PC-3 (cell line): ENCODE results near the gene TMEM191C. TPM values are rescaled to one million over a fixed set of nuclear protein-coding genes. Genes with fewer than 3 reads are reported as not detected.
"Not testable (repeated sequence)": the region's sequence is repeated elsewhere in the genome, so short reads cannot be mapped to it uniquely, and the experiment has no call there.

ENCODE experiments used
- ATAC-seq: fragments of 200-7000 bp; cut with Tn5 transposase; 2 replicates; pipeline ENCODE4 v1.9.1; 2020; ENCODE audit warnings: mild to moderate bottlenecking, moderate library complexity
- BruUV-seq: library from RNA; stranded (reverse); fragments of 400-500 nt; replicated peaks from 2 replicates; lab custom pipeline; 2021; lab: Mats Ljungman, UMichigan
- CTCF ChIA-PET: fragments of 300-600 bp; sonication (Branson Sonifier 250); formaldehyde crosslinking; loops from one replicate; lab custom pipeline; 2022; ENCODE audit warnings: antibody characterized with exemption; lab: Charles Lee
- POLR2A ChIA-PET: fragments of 300-600 bp; sonication (Branson Sonifier 250); formaldehyde crosslinking; loops from one replicate; lab custom pipeline; 2022; ENCODE audit warnings: antibody characterized with exemption; ENCODE audit not compliant: unreplicated experiment; lab: Charles Lee
- DNase-seq: peaks from one replicate; pipeline ENCODE4 v3.0.0-alpha.2; 2015
- H2AFZ ChIP-seq: fragments of 300-600 bp; sonication (generic); 2 replicates; pipeline ENCODE4 v1.6.0; 2016; ENCODE audit warnings: antibody characterized with exemption, low read length
- H3F3A ChIP-seq: fragments of 300-600 bp; sonication (generic); one replicate; pipeline ENCODE4 v1.6.0; 2017; ENCODE audit warnings: antibody characterized with exemption, low read length, control low read depth, mild to moderate bottlenecking; ENCODE audit not compliant: unreplicated experiment
- H3K27ac ChIP-seq: fragments of 300-600 bp; sonication (generic); 2 replicates; pipeline ENCODE4 v1.5.1; 2016; ENCODE audit warnings: mild to moderate bottlenecking, low read length
- H3K27me3 ChIP-seq: fragments of 300-600 bp; sonication (generic); 2 replicates; pipeline ENCODE4 v1.6.1; 2016; ENCODE audit warnings: low read length, mixed read lengths
- H3K36me3 ChIP-seq: fragments of 300-600 bp; sonication (generic); 2 replicates; pipeline ENCODE4 v1.6.1; 2016; ENCODE audit warnings: low read depth, mixed run types, low read length, mixed read lengths
- H3K4me1 ChIP-seq: fragments of 300-600 bp; sonication (generic); 2 replicates; pipeline ENCODE4 v1.5.1; 2016; ENCODE audit warnings: low read length; ENCODE audit not compliant: insufficient read depth
- H3K4me2 ChIP-seq: fragments of 300-600 bp; sonication (generic); 2 replicates; pipeline ENCODE4 v1.6.0; 2016; ENCODE audit warnings: low read length
- H3K4me3 ChIP-seq: fragments of 300-600 bp; sonication (generic); 2 replicates; pipeline ENCODE4 v1.5.1; 2016; ENCODE audit warnings: mild to moderate bottlenecking, low read length, mixed read lengths
- H3K79me2 ChIP-seq: fragments of 300-600 bp; sonication (generic); 2 replicates; pipeline ENCODE4 v1.6.1; 2017; ENCODE audit warnings: low read length, mixed read lengths
- H3K9ac ChIP-seq: fragments of 300-600 bp; sonication (generic); 2 replicates; pipeline ENCODE4 v1.6.0; 2016; ENCODE audit warnings: mild to moderate bottlenecking, low read length
- H3K9me2 ChIP-seq: fragments of 300-600 bp; sonication (generic); replicated peaks from 2 replicates; pipeline ENCODE4 v1.6.1; 2016; ENCODE audit warnings: mixed run types, low read length, mixed read lengths
- H3K9me3 ChIP-seq: fragments of 300-600 bp; sonication (generic); 2 replicates; pipeline ENCODE4 v1.6.1; 2016; ENCODE audit warnings: low read length, mixed read lengths
- H4K20me1 ChIP-seq: fragments of 300-600 bp; sonication (generic); 2 replicates; pipeline ENCODE4 v1.6.1; 2016; ENCODE audit warnings: low read length, mixed read lengths
- EZH2 ChIP-seq: fragments of 300-600 bp; sonication (generic); IDR thresholded peaks from one replicate; pipeline ENCODE4 v1.6.1; 2017; ENCODE audit warnings: antibody characterized with exemption, mild to moderate bottlenecking, low read length; ENCODE audit not compliant: unreplicated experiment
- EZH2phosphoT487 ChIP-seq: fragments of 300-600 bp; sonication (generic); IDR thresholded peaks from 2 replicates; pipeline ENCODE4 v1.6.1; 2018; ENCODE audit warnings: mild to moderate bottlenecking, antibody characterized with exemption, low read length, borderline replicate concordance
- intact Hi-C: fragments of 100-400 bp; cut with micrococcal nuclease; formaldehyde crosslinking; loops from 2 replicates; pipeline ENCODE4 v1.9.0; 2023
- total RNA-seq: library from RNA; depleted of rRNA; stranded (reverse); fragments of >200 nt; gene quantifications from 2 replicates; pipeline ENCODE4 v1.2.3, GENCODE V29; 2014
- TF ChIP-seq, protein P1 (sequence below): fragments of 300-600 bp; sonication (generic); conservative IDR thresholded peaks from 2 replicates; pipeline ENCODE4 v1.5.1; 2017; ENCODE audit warnings: antibody characterized with exemption, low read depth, mild to moderate bottlenecking, low read length

The TMEM191C gene
- total RNA-seq, 1 experiment from 2014 or later = 6.7 TPM

DNA sequence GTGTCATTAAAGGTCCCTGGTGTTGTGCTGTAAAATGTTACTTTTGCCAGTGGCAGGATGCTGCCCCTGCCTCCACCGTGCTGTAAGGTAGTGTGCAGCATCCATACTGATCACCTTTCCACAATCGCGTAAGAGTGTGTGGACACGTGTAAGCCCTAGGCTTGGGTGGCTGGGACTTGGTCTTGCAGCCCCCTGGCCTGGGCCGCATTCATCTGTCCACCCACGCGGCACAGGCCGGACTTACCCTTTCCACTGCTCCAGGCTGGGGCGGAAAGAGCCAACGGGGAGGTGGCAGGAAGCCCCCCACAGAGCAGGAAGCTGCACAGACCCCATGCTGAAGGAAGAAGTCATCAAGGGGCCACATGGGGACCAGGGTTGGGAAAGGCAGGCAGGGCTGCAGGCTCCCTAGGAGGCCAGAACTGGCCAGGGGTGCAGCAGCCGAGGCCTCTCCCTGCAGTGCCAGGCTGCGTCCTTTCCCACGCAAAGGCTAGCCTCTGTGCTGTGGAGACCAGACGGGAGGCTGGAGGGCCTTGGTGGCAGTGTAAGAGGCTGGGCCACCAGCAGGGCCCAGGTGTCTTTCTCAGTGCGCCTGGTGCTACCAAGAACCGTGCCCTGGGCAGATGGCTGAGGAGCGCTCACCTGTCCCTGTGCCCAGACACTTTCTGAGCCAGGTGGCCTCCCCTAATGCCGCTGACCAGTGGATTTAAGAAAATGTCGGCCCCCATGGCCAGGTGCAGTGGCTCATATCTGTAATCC, 11.7 kb upstream of the TMEM191C start:
- Histone ChIP-seq H3K27ac (no peak overlapping the region), H3K4me1 (peaks cover 14% of the 10 kb centered on the region), H3F3A (no peaks in the 10 kb centered on the region), H3K27me3 (no peaks in the 10 kb centered on the region), H3K4me3 (no peak overlapping the region), H3K9ac (no peak overlapping the region), H3K9me2 (no peaks in the 10 kb centered on the region), H3K4me2 (no peak overlapping the region), H4K20me1 (no peaks in the 10 kb centered on the region), H2AFZ (no peak overlapping the region), H3K9me3 (no peaks in the 10 kb centered on the region), H3K36me3 (no peaks in the 10 kb centered on the region), H3K79me2 (no peaks in the 10 kb centered on the region)
- intact Hi-C loops = no loop called here
- POLR2A ChIA-PET = no interaction called here
- ATAC-seq (no peak), DNase-seq (no peak)
- no TSS peak for BruUV-seq
- CTCF ChIA-PET = no interaction called here
- TF ChIP-seq EZH2phosphoT487 = no peak
- TF ChIP-seq, protein P1, sequence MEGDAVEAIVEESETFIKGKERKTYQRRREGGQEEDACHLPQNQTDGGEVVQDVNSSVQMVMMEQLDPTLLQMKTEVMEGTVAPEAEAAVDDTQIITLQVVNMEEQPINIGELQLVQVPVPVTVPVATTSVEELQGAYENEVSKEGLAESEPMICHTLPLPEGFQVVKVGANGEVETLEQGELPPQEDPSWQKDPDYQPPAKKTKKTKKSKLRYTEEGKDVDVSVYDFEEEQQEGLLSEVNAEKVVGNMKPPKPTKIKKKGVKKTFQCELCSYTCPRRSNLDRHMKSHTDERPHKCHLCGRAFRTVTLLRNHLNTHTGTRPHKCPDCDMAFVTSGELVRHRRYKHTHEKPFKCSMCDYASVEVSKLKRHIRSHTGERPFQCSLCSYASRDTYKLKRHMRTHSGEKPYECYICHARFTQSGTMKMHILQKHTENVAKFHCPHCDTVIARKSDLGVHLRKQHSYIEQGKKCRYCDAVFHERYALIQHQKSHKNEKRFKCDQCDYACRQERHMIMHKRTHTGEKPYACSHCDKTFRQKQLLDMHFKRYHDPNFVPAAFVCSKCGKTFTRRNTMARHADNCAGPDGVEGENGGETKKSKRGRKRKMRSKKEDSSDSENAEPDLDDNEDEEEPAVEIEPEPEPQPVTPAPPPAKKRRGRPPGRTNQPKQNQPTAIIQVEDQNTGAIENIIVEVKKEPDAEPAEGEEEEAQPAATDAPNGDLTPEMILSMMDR = no peak
- TF ChIP-seq EZH2 = no peak

DNA sequence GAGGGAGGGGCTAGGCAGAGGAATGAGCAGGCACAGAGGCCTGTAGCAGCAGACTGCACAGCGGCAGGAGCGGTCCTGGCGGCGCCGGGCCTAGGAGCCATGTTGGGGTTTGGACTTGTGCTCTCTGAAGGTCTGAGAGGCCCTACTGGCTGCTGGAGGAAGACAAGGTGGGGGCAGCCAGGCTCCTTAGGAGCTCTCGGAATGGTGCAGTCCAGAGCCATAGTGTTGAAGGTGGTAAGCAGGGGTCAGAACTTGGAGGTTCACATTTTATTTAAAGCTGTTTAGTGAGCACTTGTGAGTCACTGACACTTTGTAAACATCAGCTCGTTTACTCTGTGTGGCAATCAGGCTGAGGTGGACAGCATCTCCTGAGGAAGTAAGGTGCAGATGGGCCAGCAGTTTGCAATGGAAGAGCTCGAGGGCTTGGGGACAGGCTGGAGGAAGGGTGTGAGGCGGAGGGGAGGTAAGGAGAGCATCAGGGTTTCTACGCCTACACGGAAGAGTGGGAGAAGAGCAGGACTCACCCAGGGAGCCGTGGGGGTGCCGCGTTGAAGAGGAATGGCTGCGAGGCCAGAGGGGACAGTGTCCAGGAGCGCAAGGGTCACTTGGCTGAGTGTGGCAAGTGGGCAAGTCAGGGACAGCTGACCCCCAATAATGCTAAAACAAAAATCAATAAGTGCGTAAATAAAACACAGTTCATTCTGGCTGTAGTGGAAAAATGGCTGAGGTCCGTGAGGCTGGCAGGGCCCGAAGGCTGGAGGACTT, 10.0 kb upstream of the TMEM191C start:
- TF ChIP-seq, protein P1 = no peak
- no peak for TF ChIP-seq EZH2
- no peak for TF ChIP-seq EZH2phosphoT487
- 0 out of 2 replicates have a peak overlapping the region, but pooled peaks have one; percentile 28 for H3K9ac ChIP-seq
- no TSS peak for BruUV-seq
- no peaks in the 10 kb centered on the region for H3K79me2 ChIP-seq
- ChIA-PET CTCF (interaction anchor here (0.5 kb wide), 2 partner anchors 125 to 173 kb away, joined by 3 read pairs; no protein-coding TSS in a partner anchor), POLR2A (no interaction called here)
- peak overlapping the region; percentile 91 for H3K27ac ChIP-seq
- peak overlapping the region; percentile 74 for H2AFZ ChIP-seq
- intact Hi-C loops = no loop called here
- H3K4me1 ChIP-seq = peaks cover 14% of the 10 kb centered on the region
- H3K9me2 ChIP-seq = no peaks in the 10 kb centered on the region
- H3F3A ChIP-seq = no peaks in the 10 kb centered on the region
- DNase-seq = peak; percentile 85
- no peaks in the 10 kb centered on the region for H3K36me3 ChIP-seq
- H3K4me3 ChIP-seq = peak overlapping the region; percentile 52
- ATAC-seq = peak; percentile 93
- peak overlapping the region; percentile 87 for H3K4me2 ChIP-seq
- H3K27me3 ChIP-seq = no peaks in the 10 kb centered on the region
- no peaks in the 10 kb centered on the region for H4K20me1 ChIP-seq
- no peaks in the 10 kb centered on the region for H3K9me3 ChIP-seq

DNA sequence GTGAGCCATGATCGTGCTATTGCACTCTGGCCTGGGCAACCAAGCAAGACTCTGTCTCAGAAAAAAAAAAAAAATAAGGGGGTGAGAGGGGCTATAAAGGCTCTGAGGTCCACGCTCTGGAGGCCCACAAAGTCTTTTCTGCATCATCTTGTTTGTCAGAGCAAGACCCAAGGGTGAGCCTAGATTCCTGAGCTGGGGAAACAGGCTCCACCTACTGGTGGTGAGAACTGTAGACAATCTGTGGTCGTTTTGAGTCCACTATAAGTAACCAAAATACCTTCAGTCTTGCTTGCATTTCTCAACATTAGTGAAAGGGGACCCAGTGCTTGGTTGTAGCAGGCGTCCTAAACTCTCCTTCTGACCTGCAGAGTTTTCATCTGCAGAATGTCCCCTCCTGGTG, 4.5 kb upstream of the TMEM191C start:
- CTCF ChIA-PET, POLR2A ChIA-PET, H3K36me3 ChIP-seq, H4K20me1 ChIP-seq, H3K9ac ChIP-seq, intact Hi-C loops, H3F3A ChIP-seq, BruUV-seq, H3K9me3 ChIP-seq, H3K4me3 ChIP-seq, H3K9me2 ChIP-seq, H3K79me2 ChIP-seq, H3K4me2 ChIP-seq, DNase-seq, H3K4me1 ChIP-seq, H3K27ac ChIP-seq, H2AFZ ChIP-seq, H3K27me3 ChIP-seq: not testable (repeated sequence)
- peak; percentile 40; the same call in 1 of the 2 replicates for ATAC-seq

DNA sequence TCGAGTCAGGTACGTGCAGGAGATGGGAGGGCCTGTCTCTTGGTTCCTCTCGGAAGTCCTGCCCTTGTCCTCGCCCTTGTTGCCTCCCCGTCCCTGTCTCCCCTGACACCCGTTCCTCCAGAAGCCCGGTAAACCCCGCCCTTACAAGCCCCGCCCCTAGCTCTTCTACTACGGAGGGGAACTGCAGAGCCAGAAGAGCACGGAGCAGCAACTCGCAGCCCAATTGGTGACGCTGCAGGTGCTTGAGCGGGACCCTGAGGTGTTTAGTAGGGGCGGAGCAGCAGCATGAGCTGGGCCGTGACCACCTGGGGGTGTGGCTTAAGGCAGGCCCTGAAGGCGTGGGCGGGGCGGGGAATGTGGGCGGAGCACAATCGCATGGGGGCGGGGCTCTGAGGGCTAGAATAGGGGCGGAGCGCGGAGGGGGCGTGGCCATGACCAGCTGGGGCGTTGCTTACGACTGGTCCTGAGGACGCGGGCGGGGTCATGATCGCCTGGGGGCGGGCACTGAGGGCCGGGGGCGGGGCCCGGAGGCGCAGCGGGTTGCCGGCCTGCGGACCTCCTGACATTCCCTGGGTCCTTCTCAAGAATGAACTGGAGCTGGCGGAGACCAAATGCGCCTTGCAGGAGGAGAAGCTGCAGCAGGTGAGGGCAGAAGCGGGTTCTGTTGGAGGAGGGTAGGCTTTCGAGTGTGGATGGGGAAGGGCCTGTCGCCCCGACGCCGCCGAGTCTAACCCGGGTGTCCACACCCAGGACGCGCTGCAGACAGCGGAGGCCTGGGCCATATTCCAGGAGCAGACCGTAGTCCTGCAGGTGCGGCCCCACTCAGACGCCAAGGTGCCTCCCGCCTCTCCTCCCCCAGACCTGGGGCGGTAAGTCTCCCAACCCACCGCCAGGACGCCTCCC, 1.3 kb downstream of the TMEM191C start:
- H2AFZ ChIP-seq, H4K20me1 ChIP-seq, H3K4me1 ChIP-seq, H3K27ac ChIP-seq, H3K9ac ChIP-seq, H3K9me2 ChIP-seq, intact Hi-C loops, CTCF ChIA-PET, H3K36me3 ChIP-seq, BruUV-seq, H3K27me3 ChIP-seq, H3F3A ChIP-seq, H3K9me3 ChIP-seq, H3K4me2 ChIP-seq, POLR2A ChIA-PET, H3K79me2 ChIP-seq, H3K4me3 ChIP-seq: not testable (repeated sequence)
- ATAC-seq (peak; percentile 90), DNase-seq (peak; percentile 75)
